WTC11 (cell line): ENCODE results near the gene GDPD4. TPM values are rescaled to one million over a fixed set of nuclear protein-coding genes. Genes with fewer than 3 reads are reported as not detected.

Experiments
- ATAC-seq: fragments of 200-7000 bp; cut with Tn5 transposase; 2 replicates; pipeline ENCODE4 v1.10.0; 2021; ENCODE audit warnings: mild to moderate bottlenecking, moderate library complexity
- CTCF ChIA-PET: fragments of 300-600 bp; sonication (Branson Sonifier 250); formaldehyde crosslinking; loops from one replicate; lab custom pipeline; 2021; ENCODE audit warnings: antibody characterized with exemption; lab: Charles Lee
- POLR2A ChIA-PET: fragments of 350-600 bp; sonication (Branson Sonifier 250); formaldehyde crosslinking; loops from one replicate; lab custom pipeline; 2021; ENCODE audit warnings: antibody characterized with exemption; lab: Charles Lee
- DNase-seq: peaks from one replicate; pipeline ENCODE4 v3.0.0; 2021; ENCODE audit warnings: low spot score
- H3K27ac Mint-ChIP-seq: 2 replicates; pipeline ENCODE4 v1.8.0; 2021; ENCODE audit warnings: mixed read lengths
- H3K27me3 Mint-ChIP-seq: 2 replicates; pipeline ENCODE4 v1.8.0; 2021; ENCODE audit warnings: low read depth, mild to moderate bottlenecking, moderate library complexity, mixed read lengths
- H3K36me3 Mint-ChIP-seq: 2 replicates; pipeline ENCODE4 v1.8.0; 2021; ENCODE audit warnings: mixed read lengths
- H3K4me1 Mint-ChIP-seq: 2 replicates; pipeline ENCODE4 v1.8.0; 2022; ENCODE audit warnings: mixed read lengths
- H3K4me3 Mint-ChIP-seq: 2 replicates; pipeline ENCODE4 v1.8.0; 2021; ENCODE audit warnings: mild to moderate bottlenecking, moderate library complexity, mixed read lengths
- H3K9me3 Mint-ChIP-seq: 2 replicates; pipeline ENCODE4 v1.8.0; 2021; ENCODE audit warnings: mixed read lengths
- AFF4 ChIP-seq: sonication (generic); formaldehyde crosslinking; IDR thresholded peaks from 2 replicates; pipeline ENCODE4 v1.8.1; 2023; ENCODE audit warnings: mild to moderate bottlenecking, missing genetic modification reagents, borderline replicate concordance
- ATF1 ChIP-seq: sonication (generic); formaldehyde crosslinking; IDR thresholded peaks from 2 replicates; pipeline ENCODE4 v1.8.1; 2023; ENCODE audit warnings: mild to moderate bottlenecking, moderate library complexity, missing genetic modification reagents
- E2F1 ChIP-seq: sonication (generic); formaldehyde crosslinking; IDR thresholded peaks from 2 replicates; pipeline ENCODE4 v1.8.0; 2022; ENCODE audit warnings: mild to moderate bottlenecking, missing genetic modification reagents
- FOXJ3 ChIP-seq: sonication (generic); formaldehyde crosslinking; IDR thresholded peaks from 2 replicates; pipeline ENCODE4 v1.9.0; 2021; ENCODE audit warnings: missing genetic modification reagents, mild to moderate bottlenecking, borderline replicate concordance
- JAZF1 ChIP-seq: fragments of 250-450 bp; sonication (Bioruptor Pico); IDR thresholded peaks from 2 replicates; pipeline ENCODE4 v1.9.0; 2021; ENCODE audit warnings: moderate library complexity, mild to moderate bottlenecking, inconsistent platforms
- JUN ChIP-seq: sonication (generic); formaldehyde crosslinking; IDR thresholded peaks from 2 replicates; pipeline ENCODE4 v1.8.0; 2023; ENCODE audit warnings: mild to moderate bottlenecking, missing genetic modification reagents
- OVOL2 ChIP-seq: fragments of 250-450 bp; sonication (Bioruptor Pico); IDR thresholded peaks from 2 replicates; pipeline ENCODE4 v1.9.0; 2021; ENCODE audit warnings: mild to moderate bottlenecking, borderline replicate concordance
- PRRX2 ChIP-seq: fragments of 250-450 bp; sonication (Bioruptor Pico); IDR thresholded peaks from 2 replicates; pipeline ENCODE4 v1.8.0; 2021; ENCODE audit warnings: mild to moderate bottlenecking
- SMAD4 ChIP-seq: sonication (generic); formaldehyde crosslinking; IDR thresholded peaks from 2 replicates; pipeline ENCODE4 v1.8.0; 2022; ENCODE audit warnings: mild to moderate bottlenecking, missing genetic modification reagents
- SP1 ChIP-seq: sonication (generic); formaldehyde crosslinking; conservative IDR thresholded peaks from 2 replicates; pipeline ENCODE4 v1.8.1; 2022; ENCODE audit warnings: missing genetic modification reagents
- TP53 ChIP-seq: sonication (generic); formaldehyde crosslinking; IDR thresholded peaks from 2 replicates; pipeline ENCODE4 v1.8.1; 2023; ENCODE audit warnings: mild to moderate bottlenecking, missing genetic modification reagents
- ZNF219 ChIP-seq: sonication (generic); formaldehyde crosslinking; IDR thresholded peaks from 2 replicates; pipeline ENCODE4 v1.8.0; 2023; ENCODE audit warnings: missing genetic modification reagents, mild to moderate bottlenecking, borderline replicate concordance
- ZNF317 ChIP-seq: sonication (generic); formaldehyde crosslinking; IDR thresholded peaks from 2 replicates; pipeline ENCODE4 v1.8.1; 2023; ENCODE audit warnings: low read depth, mild to moderate bottlenecking, moderate library complexity, missing genetic modification reagents, borderline replicate concordance
- total RNA-seq: library from RNA; stranded (reverse); gene quantifications from 3 replicates; pipeline ENCODE4 v1.2.3, GENCODE V29; 2021
- TF ChIP-seq, protein P1 (sequence below): fragments of 250-450 bp; sonication (Bioruptor Pico); IDR thresholded peaks from 2 replicates; pipeline ENCODE4 v1.9.0; 2021; ENCODE audit warnings: mild to moderate bottlenecking
- TF ChIP-seq, protein P2 (sequence below): fragments of 250-450 bp; sonication (Bioruptor Pico); IDR thresholded peaks from 2 replicates; pipeline ENCODE4 v1.8.0; 2021; ENCODE audit warnings: mild to moderate bottlenecking
- TF ChIP-seq, protein P3 (sequence below): sonication (generic); formaldehyde crosslinking; IDR thresholded peaks from 2 replicates; pipeline ENCODE4 v1.8.0; 2023; ENCODE audit warnings: missing genetic modification reagents
- TF ChIP-seq, protein P4 (sequence below): sonication (generic); formaldehyde crosslinking; IDR thresholded peaks from 2 replicates; pipeline ENCODE4 v1.8.1; 2022; ENCODE audit warnings: low read depth, missing genetic modification reagents, borderline replicate concordance

Gene GDPD4
- total RNA-seq, 1 experiment from 2014 or later, result not detected

GRCh38 chr11:77213589-77214428 is 87.7 kb downstream of the GDPD4 start:
- ChIA-PET POLR2A (no interaction called here), CTCF (interaction anchor here (0.6 to 1.5 kb wide), 2 partner anchors 311 to 406 kb away, joined by 3 read pairs; no protein-coding TSS in a partner anchor)
- Mint-ChIP-seq H3K9me3 (no peaks in the 10 kb centered on the region; the same call in 1 of the 2 replicates), H3K27ac (no peak overlapping the region), H3K4me1 (no peaks in the 10 kb centered on the region), H3K27me3 (no peaks in the 10 kb centered on the region), H3K4me3 (no peak overlapping the region), H3K36me3 (no peaks in the 10 kb centered on the region)
- TF ChIP-seq, protein P1, sequence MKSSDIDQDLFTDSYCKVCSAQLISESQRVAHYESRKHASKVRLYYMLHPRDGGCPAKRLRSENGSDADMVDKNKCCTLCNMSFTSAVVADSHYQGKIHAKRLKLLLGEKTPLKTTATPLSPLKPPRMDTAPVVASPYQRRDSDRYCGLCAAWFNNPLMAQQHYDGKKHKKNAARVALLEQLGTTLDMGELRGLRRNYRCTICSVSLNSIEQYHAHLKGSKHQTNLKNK (CRISPR knock-in tag), result no peak
- no peak for TF ChIP-seq JUN (CRISPR knock-in tag)
- TF ChIP-seq, protein P2, sequence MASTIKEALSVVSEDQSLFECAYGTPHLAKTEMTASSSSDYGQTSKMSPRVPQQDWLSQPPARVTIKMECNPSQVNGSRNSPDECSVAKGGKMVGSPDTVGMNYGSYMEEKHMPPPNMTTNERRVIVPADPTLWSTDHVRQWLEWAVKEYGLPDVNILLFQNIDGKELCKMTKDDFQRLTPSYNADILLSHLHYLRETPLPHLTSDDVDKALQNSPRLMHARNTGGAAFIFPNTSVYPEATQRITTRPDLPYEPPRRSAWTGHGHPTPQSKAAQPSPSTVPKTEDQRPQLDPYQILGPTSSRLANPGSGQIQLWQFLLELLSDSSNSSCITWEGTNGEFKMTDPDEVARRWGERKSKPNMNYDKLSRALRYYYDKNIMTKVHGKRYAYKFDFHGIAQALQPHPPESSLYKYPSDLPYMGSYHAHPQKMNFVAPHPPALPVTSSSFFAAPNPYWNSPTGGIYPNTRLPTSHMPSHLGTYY (CRISPR knock-in tag), result no peak
- TF ChIP-seq E2F1, result no peak
- no peak for TF ChIP-seq OVOL2 (CRISPR knock-in tag)
- TF ChIP-seq ZNF219 (CRISPR knock-in tag), result no peak
- TF ChIP-seq PRRX2 (CRISPR knock-in tag), result no peak
- TF ChIP-seq SP1 (CRISPR knock-in tag), result no peak
- TF ChIP-seq, protein P3, sequence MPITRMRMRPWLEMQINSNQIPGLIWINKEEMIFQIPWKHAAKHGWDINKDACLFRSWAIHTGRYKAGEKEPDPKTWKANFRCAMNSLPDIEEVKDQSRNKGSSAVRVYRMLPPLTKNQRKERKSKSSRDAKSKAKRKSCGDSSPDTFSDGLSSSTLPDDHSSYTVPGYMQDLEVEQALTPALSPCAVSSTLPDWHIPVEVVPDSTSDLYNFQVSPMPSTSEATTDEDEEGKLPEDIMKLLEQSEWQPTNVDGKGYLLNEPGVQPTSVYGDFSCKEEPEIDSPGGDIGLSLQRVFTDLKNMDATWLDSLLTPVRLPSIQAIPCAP (CRISPR knock-in tag), result no peak
- no peak for TF ChIP-seq ZNF317 (CRISPR knock-in tag)
- TF ChIP-seq TP53 (CRISPR knock-in tag), result no peak
- no peak for TF ChIP-seq AFF4 (CRISPR knock-in tag)
- no peak for TF ChIP-seq ATF1 (CRISPR knock-in tag)
- DNase-seq, result no peak
- ATAC-seq, result no peak

DNA sequence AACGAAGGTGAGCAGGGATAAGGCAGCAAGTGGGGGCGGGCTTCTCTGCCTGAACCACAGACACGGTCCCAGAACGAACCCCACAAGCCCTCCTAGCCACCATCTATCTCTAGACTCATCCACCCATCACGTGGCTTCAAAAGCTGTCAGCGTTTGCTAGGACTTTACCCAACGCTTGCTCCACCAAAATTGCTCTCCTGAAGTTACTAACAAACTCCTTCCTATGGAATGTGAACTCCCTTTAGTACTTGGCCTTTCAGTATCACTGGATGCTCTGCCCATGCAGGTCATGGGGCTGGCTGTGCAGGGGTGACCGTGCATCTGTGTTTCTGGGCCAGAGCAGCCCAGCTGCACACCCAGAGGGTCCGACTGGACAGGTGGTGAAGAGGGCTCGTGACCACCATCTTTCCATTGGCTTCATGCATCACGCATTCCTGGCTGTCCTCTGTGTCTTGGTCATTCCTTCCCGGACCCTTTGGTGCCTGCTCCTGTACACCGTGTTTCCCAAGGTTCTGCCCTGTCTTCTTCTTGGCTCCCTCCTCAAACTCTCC is 88.4 kb downstream of the GDPD4 start:
- Mint-ChIP-seq H3K4me3 (no peak overlapping the region), H3K9me3 (no peaks in the 10 kb centered on the region; the same call in 1 of the 2 replicates), H3K27ac (no peak overlapping the region), H3K4me1 (no peaks in the 10 kb centered on the region), H3K36me3 (no peaks in the 10 kb centered on the region), H3K27me3 (no peaks in the 10 kb centered on the region)
- ATAC-seq (no peak), DNase-seq (no peak)
- CTCF ChIA-PET, result interaction anchor here (0.6 to 2.2 kb wide), 4 partner anchors 9 to 407 kb away, joined by 3 to 5 read pairs (median 3); no protein-coding TSS in a partner anchor
- POLR2A ChIA-PET, result no interaction called here
- TF ChIP-seq, protein P4, sequence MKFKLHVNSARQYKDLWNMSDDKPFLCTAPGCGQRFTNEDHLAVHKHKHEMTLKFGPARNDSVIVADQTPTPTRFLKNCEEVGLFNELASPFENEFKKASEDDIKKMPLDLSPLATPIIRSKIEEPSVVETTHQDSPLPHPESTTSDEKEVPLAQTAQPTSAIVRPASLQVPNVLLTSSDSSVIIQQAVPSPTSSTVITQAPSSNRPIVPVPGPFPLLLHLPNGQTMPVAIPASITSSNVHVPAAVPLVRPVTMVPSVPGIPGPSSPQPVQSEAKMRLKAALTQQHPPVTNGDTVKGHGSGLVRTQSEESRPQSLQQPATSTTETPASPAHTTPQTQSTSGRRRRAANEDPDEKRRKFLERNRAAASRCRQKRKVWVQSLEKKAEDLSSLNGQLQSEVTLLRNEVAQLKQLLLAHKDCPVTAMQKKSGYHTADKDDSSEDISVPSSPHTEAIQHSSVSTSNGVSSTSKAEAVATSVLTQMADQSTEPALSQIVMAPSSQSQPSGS (CRISPR knock-in tag), result no peak
- no peak for TF ChIP-seq SMAD4
- no peak for TF ChIP-seq FOXJ3
- no peak for TF ChIP-seq ZNF219 (CRISPR knock-in tag)
- TF ChIP-seq JAZF1 (CRISPR knock-in tag), result no peak
